Measurements from ENCODE around the gene OR6K2. TPM values are rescaled to one million over a fixed set of nuclear protein-coding genes. Genes with fewer than 3 reads are reported as not detected.
"Not testable (repeated sequence)": the region's sequence is repeated elsewhere in the genome, so short reads cannot be mapped to it uniquely, and the experiment has no call there.

OR6K2 gene, protein sequence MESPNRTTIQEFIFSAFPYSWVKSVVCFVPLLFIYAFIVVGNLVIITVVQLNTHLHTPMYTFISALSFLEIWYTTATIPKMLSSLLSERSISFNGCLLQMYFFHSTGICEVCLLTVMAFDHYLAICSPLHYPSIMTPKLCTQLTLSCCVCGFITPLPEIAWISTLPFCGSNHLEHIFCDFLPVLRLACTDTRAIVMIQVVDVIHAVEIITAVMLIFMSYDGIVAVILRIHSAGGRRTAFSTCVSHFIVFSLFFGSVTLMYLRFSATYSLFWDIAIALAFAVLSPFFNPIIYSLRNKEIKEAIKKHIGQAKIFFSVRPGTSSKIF
- polyA plus RNA-seq (2013, experiment 1 of 2; ENCODE audit: insufficient read length), result not detected
- polyA plus RNA-seq (2013, experiment 2 of 2; ENCODE audit: insufficient read length), result not detected

DNA sequence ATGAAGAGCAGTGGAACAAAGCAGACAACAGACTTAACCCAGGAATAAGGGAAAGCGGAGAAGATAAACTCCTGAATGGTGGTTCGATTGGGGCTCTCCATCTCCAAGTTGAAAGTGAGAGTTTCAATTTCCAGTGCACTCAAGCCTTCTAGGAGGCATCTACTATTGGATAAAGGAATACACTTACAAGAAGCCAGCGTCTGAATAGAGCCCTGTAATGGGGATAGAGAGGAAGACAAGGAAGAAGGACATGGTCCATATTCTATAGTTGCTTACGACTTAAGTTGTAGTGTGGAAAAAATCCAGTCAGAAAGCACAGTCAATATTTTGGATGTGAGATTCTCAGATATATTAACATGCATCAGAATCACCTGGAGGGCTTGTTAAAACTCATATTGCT, at the start of gene OR6K2:
Gene OR6K2, minus strand, starts transcription at position 101 of the 400 bp plus-strand sequence. Its CDS starts 0 bp downstream, at position 101.
- no peak for DNase-seq

DNA sequence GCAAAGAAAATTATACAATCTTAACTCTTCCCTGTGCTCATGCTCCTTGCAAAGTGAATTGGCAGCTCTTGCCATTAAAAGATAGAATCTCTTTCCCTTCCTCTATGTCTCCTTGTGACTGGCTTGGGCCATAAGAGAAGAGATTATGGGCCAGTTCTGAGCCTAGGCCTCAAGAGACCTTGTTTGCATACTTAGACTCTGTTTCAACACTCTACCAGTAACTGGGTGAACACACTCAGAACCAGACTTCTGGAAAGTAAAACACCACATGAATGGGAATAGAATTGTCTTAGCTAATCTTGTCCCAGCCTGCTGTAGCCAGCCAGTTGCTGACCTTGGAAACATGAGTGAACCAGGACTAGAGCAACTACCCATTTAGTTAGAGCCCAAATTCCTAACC, 35.4 kb upstream of the OR6K2 start:
- no peak for DNase-seq

DNA sequence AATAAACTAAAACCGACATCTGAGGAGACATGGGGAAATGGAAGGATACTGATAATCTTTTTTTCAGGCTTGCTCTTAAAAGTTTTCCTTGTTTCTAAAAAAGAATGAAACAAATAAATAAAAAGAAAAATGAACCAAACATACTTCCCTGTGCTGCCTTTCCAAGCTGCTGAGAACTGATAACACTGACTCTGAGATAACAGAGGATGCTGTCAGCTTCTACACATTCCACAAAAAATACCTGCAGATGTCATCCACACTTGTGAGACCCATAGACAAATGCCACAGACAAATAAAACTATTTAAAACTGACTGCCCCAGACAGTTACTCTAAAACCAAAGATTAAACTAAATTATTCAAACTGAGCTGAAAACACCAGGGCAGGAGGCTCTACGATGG, 32.1 kb upstream of the OR6K2 start:
- no peak for DNase-seq

DNA sequence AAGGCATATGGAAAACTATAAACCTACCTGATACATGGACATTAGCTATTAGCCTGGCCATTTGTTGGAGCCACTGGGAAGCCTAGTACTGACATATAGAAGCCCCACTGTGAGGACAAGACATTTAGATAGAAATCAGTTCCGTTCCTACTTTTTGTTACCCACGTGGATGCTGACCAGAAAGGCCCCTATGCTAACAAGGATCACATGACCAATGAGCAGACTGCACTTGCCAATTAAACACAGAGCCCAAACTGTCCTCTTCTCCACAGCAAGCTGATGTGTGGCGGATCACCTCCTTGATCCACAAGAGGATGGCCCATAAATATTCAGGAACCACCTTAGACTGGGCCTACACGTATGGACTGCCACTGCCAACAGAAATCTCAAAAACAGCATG, 31.3 kb upstream of the OR6K2 start:
- no peak for DNase-seq

DNA sequence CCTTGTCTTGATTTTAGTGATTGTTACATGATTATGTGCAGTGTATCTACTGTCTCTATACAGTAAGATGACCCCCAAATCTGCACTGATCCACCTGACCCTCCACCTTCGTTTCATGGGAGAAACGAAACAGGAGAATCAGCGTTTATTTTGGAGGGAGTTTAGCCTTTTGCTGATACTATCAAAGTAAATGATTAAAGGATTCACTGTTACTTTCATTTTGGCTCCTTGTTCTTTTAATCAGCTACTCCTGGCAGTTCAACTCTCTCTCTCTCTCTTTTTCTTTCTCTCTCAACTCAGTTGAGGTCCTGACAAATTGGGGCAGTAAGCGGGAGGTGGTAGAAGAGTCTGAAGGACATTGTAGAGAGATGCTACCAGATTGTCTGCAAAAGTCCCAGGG, 30.0 kb upstream of the OR6K2 start:
- no peak for DNase-seq

DNA sequence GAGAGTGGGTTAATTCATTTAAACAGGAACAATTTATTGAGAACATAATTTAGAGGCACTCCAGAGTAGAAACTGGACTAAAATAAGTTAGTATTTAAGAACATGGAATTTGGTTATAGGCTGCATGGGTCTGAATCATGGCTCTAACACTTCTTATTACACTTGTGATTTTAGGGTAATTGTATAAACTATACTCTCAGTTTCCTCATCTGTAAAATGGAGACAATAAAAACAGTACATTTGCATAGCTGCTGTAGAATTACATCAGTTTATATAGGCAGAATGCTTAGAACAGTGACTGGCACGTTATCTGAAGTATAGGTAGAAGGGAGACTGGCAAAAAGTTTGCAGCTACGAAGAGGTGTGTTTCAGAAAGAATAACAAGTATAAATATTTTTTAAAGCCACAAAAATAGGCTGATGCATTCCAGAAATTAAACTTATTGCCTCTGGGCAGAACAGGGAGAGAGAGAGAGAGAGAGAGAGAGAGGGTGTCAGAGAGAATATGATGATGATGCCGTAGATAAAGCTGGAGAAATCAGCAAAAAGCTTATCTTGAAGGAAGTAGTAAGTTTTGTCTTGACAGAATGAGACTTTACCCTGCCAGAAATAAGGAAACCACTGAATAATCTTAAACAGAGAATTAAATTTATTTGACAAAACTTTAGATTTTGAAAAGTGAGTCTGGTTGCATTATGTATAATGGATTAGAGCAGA, 28.2 kb upstream of the OR6K2 start:
- DNase-seq, result no peak

DNA sequence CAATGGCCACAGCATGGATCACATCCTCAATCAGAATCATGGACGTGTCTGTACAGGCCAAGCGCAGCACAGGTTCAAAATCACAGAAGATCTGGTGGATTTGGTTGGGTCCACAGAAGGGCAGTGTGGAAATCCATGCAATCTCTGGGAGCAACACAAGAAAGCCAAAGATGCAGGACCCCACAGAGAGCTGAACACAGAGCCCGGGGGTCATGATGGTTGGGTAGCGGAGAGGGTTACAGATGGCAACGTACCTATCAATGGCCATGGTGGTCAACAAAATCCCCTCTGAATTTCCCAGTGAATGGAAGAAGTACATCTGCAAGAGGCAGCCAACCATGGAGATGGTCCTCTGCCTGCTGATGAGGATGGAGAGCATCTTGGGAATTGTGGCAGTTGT, 24.0 kb upstream of the OR6K2 start:
- DNase-seq, result no peak

DNA sequence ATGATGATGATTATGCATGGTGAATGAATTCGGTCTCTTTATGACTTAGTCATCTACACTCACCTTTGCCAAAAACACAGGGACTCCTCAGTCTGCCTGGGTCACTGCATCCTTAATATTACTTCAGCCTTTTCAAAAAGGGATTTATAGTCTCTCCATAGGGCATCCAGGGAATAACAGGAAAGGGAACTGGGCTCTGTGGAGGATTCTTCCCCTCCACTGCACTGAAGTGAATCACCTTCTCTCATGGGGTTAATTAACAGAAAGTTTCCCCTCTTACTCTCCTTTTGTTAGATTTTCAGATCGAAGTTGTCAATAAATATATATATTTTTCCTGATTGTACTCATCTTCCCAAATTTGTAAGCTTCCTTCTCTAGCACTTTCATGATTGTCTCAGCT, 20.2 kb upstream of the OR6K2 start, which contains the start of gene OR6K3:
Gene OR6K3, minus strand, starts transcription at position 101 of the 400 bp plus-strand sequence. CDS start 2,605 bp downstream, outside the sequence.
- DNase-seq, result no peak

DNA sequence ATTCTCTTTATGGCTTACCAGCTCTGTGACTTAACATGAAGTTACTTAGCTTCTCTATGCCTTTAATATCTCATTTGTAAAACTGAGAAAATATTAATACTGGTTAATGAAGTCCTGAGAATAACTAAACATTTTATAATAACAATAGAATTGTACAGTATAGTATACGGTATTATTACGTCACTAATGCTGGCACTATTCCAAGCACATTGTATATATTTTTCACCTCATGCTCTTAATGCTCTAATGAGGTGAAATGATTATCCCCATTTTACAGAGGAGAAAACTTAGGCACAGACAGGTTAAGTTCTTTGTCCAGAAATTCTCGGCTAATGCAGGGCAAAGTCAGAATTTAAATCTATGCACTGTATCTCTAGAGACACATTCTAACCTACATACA, 19.2 kb upstream of the OR6K2 start:
- no peak for DNase-seq

DNA sequence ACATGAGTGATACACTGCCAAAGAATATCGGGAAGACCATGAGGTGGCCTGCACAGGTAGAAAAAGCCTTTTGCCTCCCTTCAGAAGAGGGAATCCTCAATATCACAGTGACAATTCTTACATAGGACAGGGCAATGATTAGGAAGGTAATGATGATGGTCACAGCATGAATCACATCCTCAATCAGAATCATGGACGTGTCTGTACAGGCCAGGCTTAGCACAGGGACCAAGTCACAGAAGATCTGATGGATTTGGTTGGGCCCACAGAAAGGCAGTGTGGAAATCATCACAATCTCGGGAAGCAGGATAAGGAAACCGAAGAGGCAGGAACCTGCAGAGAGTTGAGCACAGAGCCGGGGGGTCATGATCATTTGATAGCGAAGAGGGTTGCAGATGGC, 16.9 kb upstream of the OR6K2 start:
- no peak for DNase-seq

DNA sequence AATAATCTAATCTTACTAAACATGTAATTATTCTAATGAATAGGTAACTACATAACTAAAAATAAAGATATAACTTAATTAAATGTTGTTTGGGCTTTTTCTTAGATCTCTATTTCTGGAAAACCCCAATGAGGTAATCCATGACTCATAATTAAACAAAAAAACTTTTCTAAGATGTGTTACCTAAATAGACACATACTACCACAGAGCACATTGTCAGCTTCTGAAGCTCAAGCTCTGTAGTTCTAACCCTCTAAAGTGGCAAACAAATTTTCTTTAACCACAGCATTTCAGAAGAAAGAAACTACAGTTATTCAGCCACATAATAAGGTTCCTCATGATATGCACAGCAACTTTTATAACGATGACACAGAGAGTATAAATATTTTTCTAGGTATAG, 15.9 kb upstream of the OR6K2 start:
- DNase-seq, result no peak

DNA sequence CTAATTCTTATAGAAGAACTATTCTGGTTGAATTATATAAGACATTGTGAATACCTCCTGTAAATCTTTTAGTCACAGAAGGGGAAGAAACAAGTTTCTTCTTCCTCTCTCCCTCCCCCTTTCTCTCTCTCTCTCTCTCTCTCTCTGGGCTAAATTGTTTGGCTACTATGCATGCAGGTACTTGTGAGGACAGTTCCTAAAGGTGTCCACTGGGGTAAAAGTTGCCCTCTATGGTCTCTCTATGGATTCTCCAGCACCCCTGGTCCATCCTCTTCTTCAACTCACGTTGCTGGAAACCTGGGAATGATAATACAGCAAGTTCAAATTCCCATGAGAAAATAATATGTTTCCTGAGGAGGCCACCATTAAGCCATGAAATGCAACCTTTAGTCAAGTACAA, 14.3 kb upstream of the OR6K2 start:
- no peak for DNase-seq

DNA sequence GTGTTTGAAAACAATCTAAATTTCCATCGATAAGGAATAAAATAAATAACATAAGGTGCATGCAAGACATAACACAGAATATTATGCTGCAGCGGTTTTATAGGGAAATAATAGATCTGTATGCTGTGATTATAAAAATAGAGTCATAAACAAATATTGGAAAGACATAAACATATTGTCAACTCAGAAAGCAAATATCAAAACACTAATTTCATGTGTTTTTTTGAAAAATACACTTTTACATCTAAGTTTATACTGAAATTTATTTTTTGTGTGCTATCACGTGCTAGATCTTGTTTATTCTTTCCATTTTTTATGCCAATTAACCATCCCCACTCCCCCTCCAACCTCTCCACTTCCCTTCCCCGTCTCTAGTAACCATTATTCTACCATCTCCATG, 10.6 kb upstream of the OR6K2 start:
- no peak for DNase-seq

DNA sequence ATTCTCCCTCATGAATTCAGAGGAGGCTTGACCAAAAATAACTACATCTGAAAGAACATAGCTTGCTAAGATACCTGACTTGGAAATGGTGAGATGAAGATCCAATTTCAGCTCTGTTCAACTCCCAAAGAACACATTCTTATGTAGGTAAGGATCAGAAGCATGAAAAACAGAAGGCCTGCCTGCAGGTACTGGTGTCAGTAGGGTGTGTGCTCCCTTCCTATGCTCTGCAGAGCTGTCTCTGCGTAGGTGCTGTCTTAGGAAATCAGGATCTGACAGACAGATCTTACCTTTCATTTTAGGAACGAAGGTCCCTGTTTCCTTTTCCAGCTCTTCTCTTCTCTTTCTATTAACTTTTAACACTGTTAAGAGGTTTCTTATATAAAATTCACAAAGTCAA, 5.6 kb upstream of the OR6K2 start:
- no peak for DNase-seq

DNA sequence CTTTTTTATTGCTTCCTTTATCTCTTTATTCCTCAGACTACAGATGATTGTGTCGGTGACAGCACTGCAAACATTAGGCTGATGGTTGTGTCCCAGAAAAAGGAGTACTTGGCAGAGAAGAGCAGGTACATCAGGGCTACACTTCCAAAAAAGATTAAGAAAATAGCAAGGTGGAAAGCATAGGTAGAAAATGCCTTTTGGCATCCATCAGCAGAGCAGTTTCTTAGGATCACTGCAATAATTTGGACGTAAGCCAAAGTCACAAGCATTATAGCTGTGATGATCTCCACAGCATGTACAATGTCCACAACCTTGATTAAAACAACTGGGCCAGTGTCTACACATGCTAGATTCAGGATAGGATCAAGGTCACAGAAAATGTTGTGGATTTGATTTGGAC, 5.9 kb downstream of the OR6K2 start:
- DNase-seq, result no peak

DNA sequence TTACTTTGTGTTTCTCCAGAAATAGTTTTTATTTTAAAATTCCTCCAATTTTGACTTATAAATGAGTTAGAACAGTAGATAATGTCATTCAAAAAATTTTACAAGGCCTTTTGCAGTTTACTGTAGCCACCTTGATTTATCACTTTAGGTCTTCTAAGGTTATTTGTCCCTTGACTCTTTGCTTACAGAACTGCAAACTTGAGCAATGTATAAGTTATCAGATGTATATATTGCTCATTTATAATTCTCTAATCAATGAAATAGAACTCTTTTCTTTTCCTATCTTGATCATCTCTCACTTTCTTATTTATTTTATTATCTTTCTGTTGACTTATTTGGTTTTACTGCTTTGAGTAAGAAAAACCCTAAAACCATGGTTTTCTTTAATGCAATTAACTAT, 8.1 kb downstream of the OR6K2 start:
- DNase-seq, result no peak

DNA sequence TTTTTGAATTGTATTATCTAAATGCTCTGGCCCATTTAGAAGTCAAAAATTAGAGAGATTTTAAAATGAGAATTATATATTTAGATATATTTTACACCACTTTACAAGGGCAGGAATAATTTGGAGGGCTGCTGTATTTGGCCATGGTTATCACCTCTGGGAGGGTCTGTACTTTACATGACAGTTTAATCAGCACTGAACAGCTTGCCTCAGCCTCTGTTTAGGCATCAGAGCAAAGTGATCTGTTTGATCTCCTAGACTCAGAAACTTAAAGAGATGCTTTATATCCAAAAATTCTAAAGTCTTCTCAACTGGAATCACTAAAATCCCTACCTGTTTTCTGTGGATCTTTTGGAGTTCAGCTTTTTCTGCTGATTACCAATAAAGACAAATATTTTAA, 8.5 kb downstream of the OR6K2 start:
- DNase-seq, result no peak

DNA sequence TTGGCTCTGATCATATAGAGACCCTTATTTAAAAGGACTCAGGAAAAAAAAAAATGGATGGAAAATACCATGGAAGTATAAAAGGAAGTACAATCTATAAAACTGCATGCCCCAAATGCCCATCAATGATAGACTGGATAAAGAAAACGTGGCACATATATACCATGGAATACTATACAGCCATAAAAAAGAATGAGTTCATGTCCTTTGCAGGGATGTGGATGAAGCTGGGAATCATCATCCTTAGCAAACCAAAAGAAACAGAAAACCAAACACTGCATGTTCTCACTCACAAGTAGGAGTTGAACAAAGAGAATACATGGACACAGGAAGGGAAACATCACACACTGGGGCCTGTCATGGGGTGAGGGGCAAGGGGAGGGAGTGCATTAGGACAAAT, 9.3 kb downstream of the OR6K2 start:
- not testable (repeated sequence) for DNase-seq

DNA sequence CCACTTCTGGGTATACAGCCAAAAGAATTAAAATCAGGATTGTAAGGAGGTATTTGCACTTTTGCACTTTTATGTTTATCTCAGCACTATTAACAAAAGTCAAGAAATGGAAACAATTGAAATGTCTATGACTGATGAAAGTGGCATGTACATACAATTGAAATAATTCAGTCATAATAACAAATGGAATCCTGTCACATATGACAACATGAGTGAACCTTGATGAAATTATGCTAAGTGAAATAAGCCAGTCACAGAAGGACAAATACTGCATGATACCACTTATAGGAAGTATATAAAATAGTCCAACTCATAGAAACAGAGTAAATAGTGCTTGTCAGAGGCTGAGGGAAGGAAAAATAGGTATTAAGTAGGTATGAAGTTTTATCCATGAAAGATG, 10.6 kb downstream of the OR6K2 start:
- no peak for DNase-seq

DNA sequence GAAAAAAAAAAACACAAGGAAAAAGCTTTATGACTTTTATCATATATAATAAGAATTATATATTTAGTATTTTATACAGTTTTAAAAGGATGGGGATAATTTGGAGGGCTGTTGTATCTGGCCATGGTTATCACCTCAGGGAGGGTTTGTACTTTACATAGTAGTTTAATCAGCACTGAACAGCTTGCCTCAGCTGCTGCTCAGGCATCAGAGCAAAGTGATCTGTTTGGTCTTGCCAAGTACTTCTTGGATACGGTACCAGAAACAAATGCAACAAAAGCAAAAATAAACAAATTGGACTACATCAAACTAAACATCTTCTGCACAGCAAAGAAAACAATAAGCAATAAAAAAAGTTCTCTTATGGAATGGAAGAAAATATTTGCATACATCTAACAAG, 11.3 kb downstream of the OR6K2 start:
- no peak for DNase-seq

DNA sequence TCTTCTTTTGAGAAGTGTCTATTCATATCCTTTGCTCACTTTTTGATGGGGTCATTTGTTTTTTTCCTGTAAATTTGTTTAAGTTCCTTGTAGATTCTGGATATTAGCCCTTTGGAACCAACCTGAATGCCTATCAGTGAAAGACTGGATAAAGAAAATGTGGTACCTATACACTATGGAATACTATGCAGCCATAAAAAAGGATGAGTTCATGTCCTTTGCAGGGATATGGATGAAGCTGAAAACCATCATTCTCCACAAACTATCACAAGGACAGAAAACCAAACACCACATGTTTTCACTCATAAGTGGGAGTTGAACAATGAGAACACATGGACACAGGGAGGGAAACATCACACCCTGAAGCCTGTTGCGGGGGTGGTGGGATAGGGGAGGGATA, 12.1 kb downstream of the OR6K2 start:
- not testable (repeated sequence) for DNase-seq

DNA sequence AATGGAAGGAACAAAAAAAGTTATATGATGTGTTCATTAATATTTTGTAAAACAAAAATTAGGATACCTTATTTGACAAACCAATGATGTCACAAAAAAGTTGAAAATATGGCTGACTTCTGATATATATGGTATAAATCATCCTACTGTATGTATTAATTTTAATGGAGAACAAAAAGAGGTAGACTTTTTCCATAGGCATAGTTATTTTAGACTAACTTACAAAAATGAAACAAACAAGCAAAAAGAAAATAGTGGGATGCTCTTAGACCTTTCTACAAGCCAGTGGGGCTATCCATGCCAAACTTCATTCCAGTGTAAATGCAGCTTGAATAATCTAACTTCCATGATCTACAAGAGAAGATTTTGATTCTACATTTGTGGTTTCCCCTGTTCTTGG, 13.4 kb downstream of the OR6K2 start:
- DNase-seq, result no peak

DNA sequence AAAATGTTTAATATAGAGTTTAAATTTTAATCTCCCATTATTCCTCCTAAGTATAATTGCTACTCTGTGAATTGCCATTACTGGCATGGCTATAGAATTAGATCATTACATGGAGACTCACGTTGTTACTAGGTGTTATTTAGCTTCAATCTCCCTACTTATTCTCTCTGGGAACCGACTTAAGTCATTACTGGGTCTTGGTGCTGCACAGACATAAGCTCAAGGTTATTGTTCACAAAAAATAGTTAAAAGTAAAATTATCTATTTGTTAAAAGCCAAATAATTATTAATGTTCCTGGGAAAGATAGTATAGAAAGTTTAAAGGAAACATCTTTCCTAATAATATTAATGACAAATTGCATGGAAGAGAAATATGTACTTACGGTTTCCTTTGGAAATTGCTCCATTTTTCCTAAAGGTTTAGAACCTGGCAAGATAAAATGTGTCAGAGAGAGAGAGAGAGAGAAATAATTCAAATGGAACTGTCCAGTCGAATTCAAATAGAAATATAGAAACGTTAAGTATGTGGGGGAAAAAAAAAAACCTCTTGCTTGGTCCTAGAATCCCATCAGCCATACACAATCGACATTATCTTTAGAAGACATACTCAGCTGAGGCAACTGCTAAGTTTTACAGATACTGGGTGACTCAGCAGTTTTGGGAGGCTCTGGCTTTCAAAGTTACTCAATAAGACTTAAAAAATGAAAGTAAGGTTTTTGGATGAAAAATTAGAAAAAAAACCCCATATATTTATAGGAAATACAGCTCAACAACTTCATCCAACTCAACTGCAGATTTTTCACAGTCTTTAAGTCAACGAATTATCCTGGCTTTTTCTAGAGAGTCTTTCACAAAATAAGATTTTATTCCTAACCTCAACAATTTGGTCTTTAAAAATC, 14.1 kb downstream of the OR6K2 start, which contains the start of gene SPTA1:
Gene SPTA1, minus strand, starts transcription at position 605 of the 899 bp plus-strand sequence. Its CDS starts 198 bp downstream, at position 407.
- DNase-seq, result no peak
